ENCODE measurements around the gene MYO5B.

Gene MYO5B

DNA sequence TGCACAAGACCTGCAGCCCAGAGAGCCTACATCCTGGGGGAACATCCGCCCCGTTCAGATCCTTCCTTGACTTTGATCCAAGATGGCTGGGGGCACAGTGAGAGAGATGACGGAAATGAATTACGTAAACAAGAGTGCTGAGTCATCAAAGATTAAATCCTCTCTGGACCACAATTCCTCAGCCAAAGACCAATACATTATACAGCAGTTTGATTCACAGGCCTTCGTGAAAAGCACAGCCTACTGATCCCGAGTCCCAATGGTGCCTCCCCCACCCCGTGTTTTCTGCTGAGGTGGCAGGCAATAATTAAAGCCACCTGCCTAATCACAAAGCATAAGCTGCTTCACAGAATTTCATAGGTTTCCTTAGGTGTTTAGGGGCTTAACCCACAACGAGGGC, 43.0 kb downstream of the MYO5B start:
- Histone ChIP-seq H3K9ac (ENCODE audit: low read depth, low read length) (no peak overlapping the region), H3K36me3 (ENCODE audit: insufficient read depth, low read length) (no peaks in the 10 kb centered on the region), H3K4me1 (ENCODE audit: insufficient read depth, low read length) (no peaks in the 10 kb centered on the region), H3K9me3 (ENCODE audit: control insufficient read depth, insufficient read depth, low read length) (no peaks in the 10 kb centered on the region)

GRCh38 chr18:50144540-50144939, 50.4 kb downstream of the MYO5B start:
- Histone ChIP-seq H3K36me3 (ENCODE audit: insufficient read depth, low read length) (no peaks in the 10 kb centered on the region), H3K9ac (ENCODE audit: low read depth, low read length) (no peak overlapping the region), H3K9me3 (ENCODE audit: control insufficient read depth, insufficient read depth, low read length) (no peaks in the 10 kb centered on the region), H3K4me1 (ENCODE audit: insufficient read depth, low read length) (no peaks in the 10 kb centered on the region)

DNA sequence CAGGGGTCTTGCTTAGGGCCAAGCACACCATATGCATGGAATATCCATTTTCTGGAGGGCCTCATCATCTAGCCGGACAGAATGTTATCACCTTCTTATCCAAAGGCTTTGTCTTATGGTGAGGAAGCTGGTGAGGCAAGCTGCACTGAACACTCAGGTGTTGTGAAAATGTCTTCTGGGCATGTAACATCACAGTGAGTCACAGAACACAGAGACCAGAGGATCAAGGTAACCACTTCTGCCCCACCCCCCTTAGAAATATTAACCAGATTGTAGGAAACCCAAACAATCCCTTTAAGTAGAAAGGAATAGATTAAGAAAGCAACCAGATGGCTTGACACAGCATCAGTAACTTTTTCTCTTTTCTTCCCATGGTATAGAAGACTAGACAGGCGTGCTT, 51.1 kb downstream of the MYO5B start:
- H3K36me3 ChIP-seq (ENCODE audit: insufficient read depth, low read length) = no peaks in the 10 kb centered on the region
- no peak overlapping the region for H3K9ac ChIP-seq (ENCODE audit: low read depth, low read length)
- no peaks in the 10 kb centered on the region for H3K9me3 ChIP-seq (ENCODE audit: control insufficient read depth, insufficient read depth, low read length)
- no peaks in the 10 kb centered on the region for H3K4me1 ChIP-seq (ENCODE audit: insufficient read depth, low read length)

DNA sequence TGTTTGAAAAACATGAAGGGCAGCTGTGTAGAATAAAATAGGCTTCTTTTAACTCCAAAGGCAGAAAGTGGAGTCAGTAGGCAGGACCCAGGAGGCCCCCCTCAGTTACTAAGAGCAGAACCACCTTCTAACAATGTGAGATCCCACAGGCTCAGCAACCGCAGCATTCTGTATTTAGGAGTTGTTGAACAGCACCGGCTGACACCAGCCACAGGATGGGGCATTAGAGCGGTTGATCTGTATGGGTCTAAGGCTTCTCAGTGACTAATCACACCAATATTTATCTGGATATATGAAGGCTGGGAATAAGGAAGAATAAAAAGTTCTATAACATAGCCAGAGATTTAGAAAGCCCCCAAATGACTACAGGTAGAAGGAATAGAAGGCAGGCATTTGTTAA, 51.7 kb downstream of the MYO5B start:
- no peaks in the 10 kb centered on the region for H3K9me3 ChIP-seq (ENCODE audit: control insufficient read depth, insufficient read depth, low read length)
- H3K9ac ChIP-seq (ENCODE audit: low read depth, low read length) = no peak overlapping the region
- no peaks in the 10 kb centered on the region for H3K36me3 ChIP-seq (ENCODE audit: insufficient read depth, low read length)
- no peaks in the 10 kb centered on the region for H3K4me1 ChIP-seq (ENCODE audit: insufficient read depth, low read length)

DNA sequence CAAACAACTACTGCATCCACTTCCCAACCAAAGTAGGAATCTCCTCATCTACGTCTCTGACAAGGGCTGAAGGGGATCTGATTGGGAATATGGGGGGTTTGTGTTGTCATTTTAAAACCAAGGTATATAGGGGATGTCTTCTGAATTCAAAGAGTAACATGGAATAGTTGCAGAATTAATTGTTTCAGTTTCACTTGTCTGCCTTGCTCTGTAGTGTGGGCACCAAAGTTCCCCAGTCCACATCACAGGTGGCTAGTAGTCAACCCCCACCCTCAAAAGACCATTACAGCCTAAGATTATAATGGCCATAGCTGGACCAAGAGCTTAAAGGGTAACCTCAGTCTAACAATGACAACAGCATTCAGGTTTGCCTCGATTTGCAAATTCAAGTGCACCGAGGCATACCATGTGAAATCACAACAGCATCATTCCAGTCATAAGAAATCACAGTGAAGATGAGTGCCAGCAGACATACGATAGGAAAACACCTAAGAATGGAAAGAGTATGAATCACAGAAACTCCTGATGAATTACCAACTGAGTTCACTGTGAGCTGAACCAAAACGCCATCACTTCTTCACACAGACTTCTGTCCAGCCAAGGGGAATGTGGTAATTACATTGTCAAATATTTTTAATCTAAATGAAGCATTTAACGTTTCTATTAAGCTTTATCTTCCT, 52.4 kb downstream of the MYO5B start:
- Histone ChIP-seq H3K9ac (ENCODE audit: low read depth, low read length) (no peak overlapping the region), H3K36me3 (ENCODE audit: insufficient read depth, low read length) (no peaks in the 10 kb centered on the region), H3K9me3 (ENCODE audit: control insufficient read depth, insufficient read depth, low read length) (no peaks in the 10 kb centered on the region), H3K4me1 (ENCODE audit: insufficient read depth, low read length) (no peaks in the 10 kb centered on the region)

DNA sequence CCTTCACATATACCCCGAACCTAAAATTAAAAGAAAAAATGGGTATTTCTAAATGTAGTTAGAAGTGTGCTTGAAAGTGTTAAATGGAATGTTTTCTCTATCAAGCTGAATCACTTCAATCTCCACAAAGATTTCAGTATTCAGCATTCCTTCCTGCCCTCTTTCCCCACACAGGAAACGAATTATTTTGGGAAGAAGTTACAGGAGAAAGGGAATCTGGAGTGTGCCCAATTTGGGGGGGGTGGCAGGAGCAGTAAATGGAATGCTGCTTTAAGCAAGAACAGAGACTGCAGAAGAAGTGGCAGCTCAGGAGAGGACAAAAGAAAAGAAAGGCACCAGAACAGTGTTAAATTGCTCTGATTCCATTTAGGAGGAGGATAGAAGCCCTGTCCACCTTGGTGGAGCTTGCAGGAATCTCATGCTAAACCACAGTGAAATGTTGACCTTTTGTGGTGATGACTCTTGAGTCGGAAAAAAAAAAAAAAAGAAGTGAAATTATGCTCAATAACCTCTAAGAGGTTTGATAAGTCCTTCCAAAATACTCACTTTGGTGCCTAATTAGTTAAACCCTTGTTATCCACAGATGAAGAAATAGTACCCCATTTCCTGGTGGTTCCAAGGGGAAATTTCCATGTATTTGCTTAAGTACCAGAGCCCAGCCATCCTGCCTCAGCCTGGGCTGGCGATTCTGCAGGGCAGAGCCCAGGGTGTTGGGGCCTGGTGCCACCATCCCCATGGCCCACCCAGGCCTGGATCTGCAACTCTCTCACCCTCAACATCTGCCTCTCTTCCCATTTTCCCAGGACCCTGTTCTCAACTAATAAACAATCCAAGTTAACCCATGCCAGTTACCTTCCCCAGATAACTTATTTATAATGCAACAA, 56.5 kb downstream of the MYO5B start:
- no peak overlapping the region for H3K9ac ChIP-seq (ENCODE audit: low read depth, low read length)
- H3K36me3 ChIP-seq (ENCODE audit: insufficient read depth, low read length) = no peaks in the 10 kb centered on the region
- peaks cover under 1% of the 10 kb centered on the region; the same call in 1 of the 2 replicates for H3K4me1 ChIP-seq (ENCODE audit: insufficient read depth, low read length)
- H3K9me3 ChIP-seq (ENCODE audit: control insufficient read depth, insufficient read depth, low read length) = no peaks in the 10 kb centered on the region

DNA sequence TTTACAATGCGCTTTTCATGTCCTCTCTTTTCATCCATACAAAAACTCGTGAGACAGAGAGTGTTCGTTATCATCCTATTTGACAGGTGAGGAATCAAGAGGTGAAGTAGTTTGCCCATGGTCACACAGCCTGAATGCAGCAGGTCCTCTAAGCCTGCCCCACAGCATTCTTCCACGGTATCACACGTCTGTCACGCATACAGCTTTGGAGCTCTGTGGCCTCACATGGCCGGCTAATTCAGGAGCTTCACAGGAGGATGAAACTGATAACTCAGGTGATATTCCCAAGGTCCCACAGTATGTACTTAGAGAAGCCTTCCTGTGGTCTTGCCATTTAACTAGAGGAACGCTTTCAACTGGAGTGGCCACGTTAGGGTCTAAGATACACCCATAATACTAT, 59.0 kb downstream of the MYO5B start:
- Histone ChIP-seq H3K9ac (ENCODE audit: low read depth, low read length) (no peak overlapping the region), H3K36me3 (ENCODE audit: insufficient read depth, low read length) (no peaks in the 10 kb centered on the region), H3K9me3 (ENCODE audit: control insufficient read depth, insufficient read depth, low read length) (no peaks in the 10 kb centered on the region), H3K4me1 (ENCODE audit: insufficient read depth, low read length) (peaks cover 3% of the 10 kb centered on the region; the same call in 1 of the 2 replicates)

DNA sequence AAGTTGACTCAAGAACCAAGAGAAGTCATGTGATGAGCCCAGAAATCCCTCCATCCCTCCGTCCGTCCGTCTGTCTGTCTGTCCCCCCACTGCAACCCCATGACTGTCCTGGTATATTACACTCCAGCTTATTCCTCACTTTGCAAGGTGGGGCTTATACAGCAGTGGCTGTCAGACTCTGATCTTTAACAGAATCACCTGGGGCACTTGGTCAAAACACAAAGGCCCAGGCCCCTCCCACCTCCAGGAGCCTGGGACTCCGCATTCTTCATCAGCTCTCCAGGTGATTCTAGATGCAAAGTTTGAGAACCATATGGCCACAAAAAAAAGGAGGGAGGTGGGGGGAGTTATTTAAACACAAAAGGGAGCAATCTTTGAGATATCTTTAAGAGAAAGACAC, 61.4 kb downstream of the MYO5B start:
- H3K36me3 ChIP-seq (ENCODE audit: insufficient read depth, low read length) = no peaks in the 10 kb centered on the region
- H3K9me3 ChIP-seq (ENCODE audit: control insufficient read depth, insufficient read depth, low read length) = no peaks in the 10 kb centered on the region
- H3K9ac ChIP-seq (ENCODE audit: low read depth, low read length) = no peak overlapping the region
- peaks cover 13% of the 10 kb centered on the region for H3K4me1 ChIP-seq (ENCODE audit: insufficient read depth, low read length)

DNA sequence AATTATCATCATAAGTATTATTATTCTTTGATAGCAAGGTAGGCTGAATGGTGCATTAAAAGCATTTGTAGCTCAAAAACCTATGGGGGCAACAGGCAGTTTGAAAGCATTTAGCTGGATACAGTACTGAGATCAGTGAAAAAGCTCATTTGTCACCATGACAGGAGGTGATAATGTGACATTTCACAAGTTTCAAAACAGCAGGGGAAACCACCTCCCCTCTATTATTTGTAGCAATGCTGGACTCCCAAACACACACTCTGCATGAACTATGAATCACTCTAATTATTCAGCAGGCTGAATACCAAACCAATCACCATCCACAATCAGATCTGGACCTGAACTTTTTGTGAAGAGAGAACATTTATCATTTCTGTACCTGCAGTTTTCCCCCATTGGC, 63.4 kb downstream of the MYO5B start:
- Histone ChIP-seq H3K4me1 (ENCODE audit: insufficient read depth, low read length) (peaks cover 18% of the 10 kb centered on the region), H3K36me3 (ENCODE audit: insufficient read depth, low read length) (no peaks in the 10 kb centered on the region), H3K9ac (ENCODE audit: low read depth, low read length) (no peak overlapping the region), H3K9me3 (ENCODE audit: control insufficient read depth, insufficient read depth, low read length) (no peaks in the 10 kb centered on the region)

- no peaks in the 10 kb centered on the region for H3K36me3 ChIP-seq (ENCODE audit: insufficient read depth, low read length)
- H3K9ac ChIP-seq (ENCODE audit: low read depth, low read length) = no peak overlapping the region
- no peaks in the 10 kb centered on the region for H3K9me3 ChIP-seq (ENCODE audit: control insufficient read depth, insufficient read depth, low read length)
- peaks cover 18% of the 10 kb centered on the region for H3K4me1 ChIP-seq (ENCODE audit: insufficient read depth, low read length)
Measured at GRCh38 chr18:50128506-50129271, 66.3 kb downstream of the MYO5B start.

GRCh38 chr18:50127516-50128210, 67.3 kb downstream of the MYO5B start:
- Histone ChIP-seq H3K36me3 (ENCODE audit: insufficient read depth, low read length) (no peaks in the 10 kb centered on the region), H3K9me3 (ENCODE audit: control insufficient read depth, insufficient read depth, low read length) (no peaks in the 10 kb centered on the region), H3K4me1 (ENCODE audit: insufficient read depth, low read length) (peaks cover 16% of the 10 kb centered on the region), H3K9ac (ENCODE audit: low read depth, low read length) (no peak overlapping the region)

DNA sequence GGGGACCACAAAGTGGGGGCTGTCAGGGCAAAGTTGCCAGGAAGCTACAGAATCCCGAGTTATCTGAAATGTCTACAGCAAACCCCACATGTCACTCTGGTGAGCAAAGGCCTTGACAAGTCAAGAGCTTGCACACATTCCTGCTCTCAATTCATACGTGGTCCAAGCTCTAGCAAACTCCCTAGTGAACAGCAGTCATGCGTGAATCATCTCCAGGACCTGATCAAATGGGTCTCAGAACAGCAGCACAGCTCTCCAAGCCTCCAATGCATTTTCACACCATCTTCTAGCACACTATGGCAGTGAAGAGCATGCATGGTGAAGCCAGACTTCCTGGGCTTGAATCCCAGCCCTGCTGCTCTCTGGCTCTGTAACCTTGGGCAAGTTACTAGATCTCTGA, 68.5 kb downstream of the MYO5B start:
- no peaks in the 10 kb centered on the region for H3K9me3 ChIP-seq (ENCODE audit: control insufficient read depth, insufficient read depth, low read length)
- no peak overlapping the region for H3K9ac ChIP-seq (ENCODE audit: low read depth, low read length)
- peaks cover 16% of the 10 kb centered on the region for H3K4me1 ChIP-seq (ENCODE audit: insufficient read depth, low read length)
- H3K36me3 ChIP-seq (ENCODE audit: insufficient read depth, low read length) = no peaks in the 10 kb centered on the region

DNA sequence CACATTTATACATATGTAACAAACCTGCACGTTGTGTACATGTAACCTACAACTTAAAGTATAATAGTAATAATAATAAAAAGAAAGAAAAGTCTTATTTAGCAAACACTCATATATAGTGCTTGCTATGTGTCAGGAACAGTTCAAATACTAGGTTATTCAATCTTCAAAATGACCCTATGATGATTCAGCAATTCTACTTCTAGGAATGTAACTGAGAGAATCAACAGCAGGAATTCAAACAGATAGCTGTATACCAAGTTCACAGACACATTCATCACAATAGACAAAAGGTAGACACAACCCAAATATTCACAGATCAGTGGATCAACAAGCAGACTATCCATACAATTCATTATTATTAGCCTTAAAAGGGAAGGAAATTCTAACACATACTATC, 69.5 kb downstream of the MYO5B start:
- Histone ChIP-seq H3K36me3 (ENCODE audit: insufficient read depth, low read length) (no peaks in the 10 kb centered on the region), H3K9ac (ENCODE audit: low read depth, low read length) (no peak overlapping the region), H3K9me3 (ENCODE audit: control insufficient read depth, insufficient read depth, low read length) (no peaks in the 10 kb centered on the region), H3K4me1 (ENCODE audit: insufficient read depth, low read length) (peaks cover 11% of the 10 kb centered on the region)

- Histone ChIP-seq H3K36me3 (ENCODE audit: insufficient read depth, low read length) (no peaks in the 10 kb centered on the region), H3K9me3 (ENCODE audit: control insufficient read depth, insufficient read depth, low read length) (no peaks in the 10 kb centered on the region), H3K4me1 (ENCODE audit: insufficient read depth, low read length) (no peaks in the 10 kb centered on the region), H3K9ac (ENCODE audit: low read depth, low read length) (no peak overlapping the region)
Measured at GRCh38 chr18:50119296-50119695, 75.7 kb downstream of the MYO5B start.

Data from ES-I3 (cell line).